ENCODE results near the gene OR6M1.

Gene OR6M1

GRCh38 chr11:123806249-123806648 is at the start of gene OR6M1:
Gene OR6M1, minus strand, starts transcription at chr11:123806349. Its CDS starts 0 bp downstream, at chr11:123806349.
- DNase-seq (ENCODE audit: low read depth in 2 of 2) = no peak

GRCh38 chr11:123853038-123853437 is 46.9 kb upstream of the OR6M1 start:
- no peak for DNase-seq (ENCODE audit: low read depth in 2 of 2)

GRCh38 chr11:123852321-123852720 is 46.2 kb upstream of the OR6M1 start:
- no peak for DNase-seq (ENCODE audit: low read depth in 2 of 2)

GRCh38 chr11:123851110-123851509 is 45.0 kb upstream of the OR6M1 start:
- DNase-seq (ENCODE audit: low read depth in 2 of 2) = no peak

- no peak for DNase-seq (ENCODE audit: low read depth in 2 of 2)
Measured at GRCh38 chr11:123841174-123841573, 35.0 kb upstream of the OR6M1 start.

- no peak for DNase-seq (ENCODE audit: low read depth in 2 of 2)
Measured at GRCh38 chr11:123839131-123839530, 33.0 kb upstream of the OR6M1 start.

- DNase-seq (ENCODE audit: low read depth in 2 of 2) = no peak
Measured at GRCh38 chr11:123838659-123839058, 32.5 kb upstream of the OR6M1 start.

- DNase-seq (ENCODE audit: low read depth in 2 of 2) = no peak
Measured at GRCh38 chr11:123838199-123838598, 32.0 kb upstream of the OR6M1 start.

GRCh38 chr11:123833095-123833494 is 26.9 kb upstream of the OR6M1 start:
- DNase-seq (ENCODE audit: low read depth in 2 of 2) = no peak

- DNase-seq (ENCODE audit: low read depth in 2 of 2) = no peak
Measured at GRCh38 chr11:123829745-123830144, 23.6 kb upstream of the OR6M1 start.

- DNase-seq (ENCODE audit: low read depth in 2 of 2) = no peak
Measured at GRCh38 chr11:123822599-123822998, 16.4 kb upstream of the OR6M1 start.

GRCh38 chr11:123822032-123822431 is 15.9 kb upstream of the OR6M1 start:
- no peak for DNase-seq (ENCODE audit: low read depth in 2 of 2)

GRCh38 chr11:123815122-123815521 is 9.0 kb upstream of the OR6M1 start:
- DNase-seq (ENCODE audit: low read depth in 2 of 2) = no peak

- no peak for DNase-seq (ENCODE audit: low read depth in 2 of 2)
Measured at GRCh38 chr11:123801765-123802164, 4.4 kb downstream of the OR6M1 start.

GRCh38 chr11:123800036-123800435 is 6.1 kb downstream of the OR6M1 start:
- DNase-seq (ENCODE audit: low read depth in 2 of 2) = no peak

GRCh38 chr11:123799438-123799837 is 6.7 kb downstream of the OR6M1 start:
- DNase-seq (ENCODE audit: low read depth in 2 of 2) = no peak

- DNase-seq (ENCODE audit: low read depth in 2 of 2) = no peak
Measured at GRCh38 chr11:123798513-123799252, 7.5 kb downstream of the OR6M1 start.

GRCh38 chr11:123798079-123798478 is 8.1 kb downstream of the OR6M1 start:
- no peak for DNase-seq (ENCODE audit: low read depth in 2 of 2)

GRCh38 chr11:123797541-123797940 is 8.6 kb downstream of the OR6M1 start:
- DNase-seq (ENCODE audit: low read depth in 2 of 2) = no peak

- no peak for DNase-seq (ENCODE audit: low read depth in 2 of 2)
Measured at GRCh38 chr11:123797114-123797513, 9.0 kb downstream of the OR6M1 start.

- DNase-seq (ENCODE audit: low read depth in 2 of 2) = no peak
Measured at GRCh38 chr11:123796226-123796625, 9.9 kb downstream of the OR6M1 start.

GRCh38 chr11:123783536-123783935 is 22.6 kb downstream of the OR6M1 start:
- DNase-seq (ENCODE audit: low read depth in 2 of 2) = no peak

GRCh38 chr11:123778511-123778910 is 27.6 kb downstream of the OR6M1 start:
- no peak for DNase-seq (ENCODE audit: low read depth in 2 of 2)
